Activated effector memory CD4-positive, alpha-beta T cell treated with anti-CD3 and anti-CD28 coated beads, Interleukin-2, amount 50 U/mL, for 16 hours (primary cell): ENCODE data around the gene HIF1A.
"Not testable (repeated sequence)": the region's sequence is repeated elsewhere in the genome, so short reads cannot be mapped to it uniquely, and the experiment has no call there.

Experiments
- DNase-seq: peaks from one replicate; pipeline ENCODE4 v3.0.0-alpha.2; 2020

HIF1A gene

GRCh38 chr14:61675291-61675690 lies 20.0 kb upstream of the HIF1A start:
- no peak for DNase-seq

- DNase-seq = no peak
These were observed 17.8 kb upstream of the HIF1A start for GRCh38 chr14:61677479-61677878.

- no peak for DNase-seq
These were observed 16.3 kb upstream of the HIF1A start for GRCh38 chr14:61678975-61679374.

GRCh38 chr14:61681413-61681812 lies 13.9 kb upstream of the HIF1A start:
- no peak for DNase-seq

- no peak for DNase-seq
These were observed 12.2 kb upstream of the HIF1A start for GRCh38 chr14:61683108-61683507.

- no peak for DNase-seq
These were observed 5.3 kb upstream of the HIF1A start for GRCh38 chr14:61690039-61690438.

- DNase-seq = no peak
These were observed 4.3 kb upstream of the HIF1A start for GRCh38 chr14:61690982-61691381.

- no peak for DNase-seq
These were observed 3.8 kb upstream of the HIF1A start for GRCh38 chr14:61691495-61691894.

GRCh38 chr14:61694039-61694438 lies 1.3 kb upstream of the HIF1A start:
- no peak for DNase-seq

GRCh38 chr14:61695695-61696527 lies 598 bp downstream of the HIF1A start:
- peak; percentile 81 for DNase-seq

GRCh38 chr14:61696753-61697318 lies 1.5 kb downstream of the HIF1A start:
- DNase-seq = no peak

GRCh38 chr14:61698206-61698980 lies 3.1 kb downstream of the HIF1A start:
- no peak for DNase-seq

- DNase-seq = no peak
These were observed 3.7 kb downstream of the HIF1A start for GRCh38 chr14:61699027-61699426.

GRCh38 chr14:61700104-61700886 lies 5.0 kb downstream of the HIF1A start:
- DNase-seq = no peak

- DNase-seq = no peak
These were observed 6.6 kb downstream of the HIF1A start for GRCh38 chr14:61701946-61702345.

GRCh38 chr14:61703342-61704129 lies 8.2 kb downstream of the HIF1A start:
- no peak for DNase-seq

- DNase-seq = no peak
These were observed 9.2 kb downstream of the HIF1A start for GRCh38 chr14:61704554-61704953.

- DNase-seq = no peak
These were observed 9.7 kb downstream of the HIF1A start for GRCh38 chr14:61705017-61705416.

GRCh38 chr14:61706096-61706690 lies 10.9 kb downstream of the HIF1A start:
- DNase-seq = no peak

- not testable (repeated sequence) for DNase-seq
These were observed 12.5 kb downstream of the HIF1A start for GRCh38 chr14:61707774-61708173.

GRCh38 chr14:61708693-61709092 lies 13.4 kb downstream of the HIF1A start:
- not testable (repeated sequence) for DNase-seq
